HG02981 (cell line): Measurements from ENCODE around the gene ADARB1.

Source experiments
- ATAC-seq: cut with Tn5 transposase; IDR thresholded peaks from one replicate; pipeline ENCODE4 v1.9.1; 2021; ENCODE audit warnings: mild to moderate bottlenecking, moderate library complexity; ENCODE audit not compliant: unreplicated experiment

The ADARB1 gene

DNA sequence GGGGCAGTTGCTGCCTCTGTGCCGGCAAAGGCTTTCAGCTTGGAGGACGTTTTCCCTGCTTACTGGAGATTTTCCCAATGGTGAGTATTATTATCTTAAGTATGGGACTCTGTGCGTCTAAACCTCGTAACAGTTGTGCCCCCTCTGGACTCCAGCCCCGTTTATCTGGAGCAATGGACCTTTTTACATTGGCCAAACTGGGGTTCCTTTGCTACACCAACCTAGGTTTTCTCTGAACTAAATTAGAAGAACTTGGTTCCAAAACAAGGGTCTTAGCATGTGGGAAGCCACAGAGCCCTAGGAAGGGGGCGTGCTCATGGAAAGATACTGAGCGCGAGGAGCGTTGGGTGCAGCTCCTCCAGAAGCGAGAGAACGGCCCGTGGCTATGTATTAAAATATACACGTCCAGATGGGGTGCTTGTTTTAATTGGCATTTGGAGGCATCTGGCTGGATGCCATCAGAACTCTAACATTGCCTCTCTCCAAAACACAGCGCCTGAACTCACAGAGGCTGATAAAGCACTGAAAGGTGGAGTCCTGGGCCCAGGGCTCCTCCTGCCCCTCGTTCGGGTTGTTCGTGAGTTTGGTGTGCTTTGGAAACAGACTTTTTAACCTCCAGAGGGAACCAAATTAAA lies 184.9 kb downstream of the ADARB1 start:
- ATAC-seq: no peak

- no peak for ATAC-seq
Measured at GRCh38 chr21:45260191-45260825, 185.9 kb downstream of the ADARB1 start.

GRCh38 chr21:45261093-45261492 lies 186.7 kb downstream of the ADARB1 start:
- no peak for ATAC-seq

DNA sequence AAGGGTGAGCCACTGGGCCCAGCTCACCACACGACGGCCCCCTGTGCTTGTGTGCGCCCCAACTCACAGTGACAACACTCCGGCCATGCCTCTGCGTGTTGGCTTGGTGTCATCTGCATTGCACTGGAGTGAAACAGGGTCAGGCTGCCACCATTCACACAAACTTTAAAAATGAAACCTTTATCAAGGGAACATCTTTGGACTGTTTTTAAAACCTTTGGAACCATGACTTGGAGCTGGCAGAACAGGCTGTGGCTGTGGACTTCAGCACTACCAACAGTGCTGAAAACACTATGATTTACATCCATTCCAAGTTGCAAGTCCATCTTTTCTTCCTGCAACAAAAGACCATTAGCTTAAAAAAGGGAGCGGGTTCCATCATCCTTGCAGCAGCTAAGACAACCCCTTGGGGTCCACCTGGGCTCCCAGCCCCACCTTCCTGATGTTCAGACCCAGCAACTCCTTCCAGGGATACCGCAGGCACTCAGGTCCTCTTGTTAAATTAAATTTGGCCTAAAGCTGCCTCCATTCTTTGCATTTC lies 187.7 kb downstream of the ADARB1 start:
- ATAC-seq: no peak

GRCh38 chr21:45262616-45263015 lies 188.2 kb downstream of the ADARB1 start:
- no peak for ATAC-seq

DNA sequence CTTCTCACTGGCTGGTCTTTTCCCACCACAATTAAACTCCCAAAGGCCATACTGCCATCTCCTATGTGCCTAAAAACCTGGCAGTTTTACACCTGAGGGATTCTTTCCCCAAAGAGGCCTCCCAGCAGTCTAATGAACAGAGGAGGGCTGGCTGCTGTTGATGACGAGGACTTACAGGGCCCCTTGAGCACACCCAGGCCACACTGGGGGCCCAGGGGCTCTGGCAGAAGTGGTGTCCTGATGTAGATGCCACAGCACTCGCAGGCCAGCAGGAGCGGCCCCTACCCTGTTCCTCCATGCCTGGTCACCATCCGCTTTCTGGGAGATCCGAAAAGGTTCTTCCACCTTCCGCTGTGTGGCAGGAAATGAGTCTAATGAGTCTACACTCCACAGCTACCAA lies 189.2 kb downstream of the ADARB1 start:
- ATAC-seq: no peak

GRCh38 chr21:45264146-45264911 lies 189.9 kb downstream of the ADARB1 start:
- no peak for ATAC-seq

GRCh38 chr21:45264912-45265515 lies 190.6 kb downstream of the ADARB1 start:
- no peak for ATAC-seq

DNA sequence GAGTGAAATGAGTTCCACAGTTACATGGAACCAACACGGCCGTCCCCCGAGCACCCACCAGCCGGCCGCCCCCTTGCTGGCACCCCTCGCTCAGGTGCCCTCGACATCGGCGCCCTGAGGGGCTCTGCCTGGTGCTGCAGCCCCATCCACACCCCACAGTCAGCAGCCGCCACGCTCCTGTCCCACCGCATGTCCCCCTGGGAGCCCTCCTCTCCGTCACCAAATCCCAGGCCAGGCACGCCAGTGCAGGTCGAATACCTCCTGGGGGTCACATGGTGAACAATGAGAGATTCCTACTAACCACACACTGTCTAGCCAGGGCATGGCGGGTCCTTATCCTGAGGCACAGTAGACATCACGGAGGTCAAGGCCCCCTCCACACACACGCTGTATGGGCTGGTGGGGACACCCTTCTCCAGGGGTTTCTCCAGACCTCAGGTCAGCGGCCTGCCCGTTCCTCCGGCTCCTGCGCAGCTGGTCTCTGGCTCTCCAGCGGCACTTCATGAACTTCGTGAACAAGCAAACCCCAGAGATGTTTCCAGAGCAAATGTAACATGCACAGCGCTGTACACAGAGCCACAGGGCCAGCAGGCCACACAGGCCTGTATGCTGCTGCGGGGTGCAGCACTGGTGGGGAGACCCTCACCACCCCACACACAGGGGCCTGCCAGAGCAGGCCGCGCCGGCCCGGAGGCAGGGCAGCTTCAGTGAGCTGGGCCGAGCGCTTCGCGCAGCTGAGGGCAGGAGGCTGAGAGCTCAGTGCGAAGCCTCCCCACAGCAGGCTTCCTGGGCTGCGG lies 191.5 kb downstream of the ADARB1 start:
- ATAC-seq: no peak

DNA sequence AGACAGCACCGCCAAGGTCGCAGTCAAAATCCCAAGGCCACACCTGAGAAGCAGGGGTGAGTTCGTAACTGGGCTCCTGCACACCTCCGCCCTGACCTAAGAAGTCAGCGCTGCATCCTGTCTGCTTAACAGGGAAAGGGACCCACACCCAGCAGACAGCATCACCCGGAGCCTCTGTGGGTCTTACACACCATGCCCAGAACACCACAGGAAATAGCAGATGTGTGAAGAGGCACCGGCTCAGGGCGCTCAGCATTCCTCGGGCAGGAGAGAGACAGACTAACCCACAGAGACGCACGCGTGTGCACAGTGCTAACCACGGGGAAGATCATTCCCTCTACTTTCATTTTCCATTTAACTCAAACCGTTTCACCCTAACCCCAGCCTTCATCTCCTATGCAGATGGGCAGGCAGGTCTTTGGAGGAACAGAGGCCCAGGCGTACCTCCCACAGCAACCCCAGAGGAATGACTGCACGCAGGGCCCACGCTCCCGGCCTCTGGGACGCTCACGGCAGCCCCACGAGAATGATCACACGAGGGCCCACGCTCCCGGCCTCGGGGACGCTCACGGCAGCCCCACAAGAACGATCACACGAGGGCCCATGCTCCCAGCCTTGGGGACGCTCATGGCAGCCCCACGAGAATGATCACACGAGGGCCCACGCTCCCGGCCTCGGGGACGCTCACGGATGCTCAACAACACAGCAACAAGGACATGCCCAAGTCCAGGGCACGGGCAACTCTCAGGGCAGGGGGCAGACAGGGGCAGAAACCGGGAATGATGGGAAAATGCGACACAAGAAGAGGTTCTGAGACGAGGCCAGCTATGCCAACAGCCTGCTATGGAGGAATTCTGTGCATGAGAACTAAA lies 192.4 kb downstream of the ADARB1 start:
- no peak for ATAC-seq

- no peak for ATAC-seq
Measured at GRCh38 chr21:45267390-45267760, 193.0 kb downstream of the ADARB1 start.

- ATAC-seq: no peak
Measured at GRCh38 chr21:45269861-45270260, 195.5 kb downstream of the ADARB1 start.

GRCh38 chr21:45270306-45270821 lies 196.0 kb downstream of the ADARB1 start:
- no peak for ATAC-seq
